DMS79 (cell line): ENCODE results near the gene PRR18.

ENCODE experiments used
- DNase-seq: peaks from one replicate; lab custom pipeline; 2025; lab: John Stamatoyannopoulos, UW

The PRR18 gene

DNA sequence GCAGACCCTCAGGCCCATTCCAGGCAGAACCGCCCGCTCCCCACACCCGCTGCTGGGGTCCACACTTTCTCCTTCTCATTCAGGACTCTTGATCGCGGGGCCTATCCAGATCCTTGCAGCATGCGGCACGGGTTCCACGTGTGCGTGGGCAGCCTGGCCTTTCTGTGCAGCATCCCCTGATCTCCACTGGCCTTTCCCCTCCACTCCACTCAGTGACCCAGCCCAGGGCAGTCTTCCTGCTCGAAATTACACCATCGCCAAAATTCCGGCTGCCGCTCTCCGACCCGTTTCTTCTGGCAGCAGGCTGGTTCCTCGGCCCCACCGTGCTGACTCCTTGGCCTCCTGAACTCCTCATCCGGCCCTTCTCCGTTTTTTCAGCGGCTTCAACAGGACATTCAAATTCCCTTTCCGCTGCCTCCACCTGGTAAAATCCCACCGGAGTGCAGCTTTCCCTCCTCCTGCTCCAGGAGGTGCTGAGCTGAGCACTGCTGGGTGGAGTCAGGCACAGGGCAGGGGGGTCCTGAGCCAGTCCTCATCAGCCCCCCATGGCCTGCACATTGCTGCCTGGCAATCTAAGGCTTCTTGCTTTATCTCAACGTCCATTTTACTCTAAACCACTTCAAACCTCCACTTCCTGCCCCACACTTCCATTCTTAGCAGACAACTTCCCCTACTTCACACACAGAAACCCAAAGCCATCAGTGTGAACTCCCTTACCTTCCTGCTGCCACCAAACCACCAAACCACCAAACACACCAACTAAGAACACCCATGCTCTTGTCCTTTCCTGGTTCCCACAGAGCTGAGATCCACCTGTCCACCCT, 25.2 kb upstream of the PRR18 start:
- DNase-seq: no peak

DNA sequence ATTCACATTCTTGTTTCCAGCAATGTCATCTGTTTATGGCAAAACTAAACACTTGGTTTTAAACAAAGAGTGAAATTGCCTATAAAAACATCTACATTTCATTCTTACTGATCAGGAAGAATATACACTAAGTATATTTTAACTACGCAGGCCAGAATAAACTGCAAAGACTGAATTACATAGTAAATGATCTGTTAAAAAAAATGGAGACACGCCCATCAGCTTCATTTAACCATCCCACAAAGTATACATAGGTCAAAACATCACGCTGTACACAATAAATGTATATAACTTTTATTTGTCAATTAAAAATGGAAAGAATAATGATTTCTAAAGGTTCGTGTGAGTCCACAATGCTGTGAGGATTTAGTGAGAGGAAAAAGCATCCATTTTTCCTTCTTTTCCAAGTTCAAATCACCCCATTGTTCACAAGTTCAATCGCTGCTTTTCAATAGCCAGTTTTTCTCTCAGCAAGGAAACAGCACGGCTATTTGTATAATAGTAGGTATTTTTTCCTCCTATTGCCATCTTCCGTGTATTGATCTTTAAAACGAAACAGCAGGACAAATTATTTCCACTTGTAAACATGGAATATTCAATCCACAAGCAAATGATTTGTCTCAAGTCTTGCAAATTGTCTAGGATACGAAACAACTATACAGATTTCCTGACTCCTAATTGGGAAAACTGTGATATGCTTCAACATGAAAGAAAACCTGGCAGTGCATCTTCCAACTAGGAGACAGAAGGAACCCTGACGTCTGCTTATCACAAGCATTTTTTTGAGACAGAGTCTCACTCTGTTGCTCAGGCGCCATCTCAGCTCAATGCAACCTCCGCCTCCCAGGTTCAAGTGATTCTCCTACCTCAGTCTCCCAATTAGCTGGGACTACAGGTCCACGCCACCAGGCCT, 23.6 kb upstream of the PRR18 start:
- no peak for DNase-seq

DNA sequence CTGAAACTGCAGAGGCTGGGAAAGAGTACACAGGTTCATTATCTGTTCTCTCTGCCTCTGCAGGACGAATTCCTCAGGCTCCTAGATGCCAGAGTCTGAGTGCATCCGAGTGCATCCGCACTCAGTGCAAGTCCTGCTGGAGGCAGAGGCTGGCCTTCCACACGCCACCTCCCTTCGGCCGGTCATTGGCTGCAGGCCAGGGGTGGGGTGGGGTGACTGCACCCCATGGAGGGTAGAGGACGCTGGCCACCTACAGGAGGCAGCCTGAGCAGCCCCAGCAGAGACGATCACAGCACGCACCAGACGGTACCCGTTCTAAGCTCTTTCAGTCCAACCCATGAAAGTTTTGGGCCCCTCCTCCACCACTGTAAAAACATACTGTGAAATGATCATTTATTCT, 22.4 kb upstream of the PRR18 start:
- no peak for DNase-seq

DNA sequence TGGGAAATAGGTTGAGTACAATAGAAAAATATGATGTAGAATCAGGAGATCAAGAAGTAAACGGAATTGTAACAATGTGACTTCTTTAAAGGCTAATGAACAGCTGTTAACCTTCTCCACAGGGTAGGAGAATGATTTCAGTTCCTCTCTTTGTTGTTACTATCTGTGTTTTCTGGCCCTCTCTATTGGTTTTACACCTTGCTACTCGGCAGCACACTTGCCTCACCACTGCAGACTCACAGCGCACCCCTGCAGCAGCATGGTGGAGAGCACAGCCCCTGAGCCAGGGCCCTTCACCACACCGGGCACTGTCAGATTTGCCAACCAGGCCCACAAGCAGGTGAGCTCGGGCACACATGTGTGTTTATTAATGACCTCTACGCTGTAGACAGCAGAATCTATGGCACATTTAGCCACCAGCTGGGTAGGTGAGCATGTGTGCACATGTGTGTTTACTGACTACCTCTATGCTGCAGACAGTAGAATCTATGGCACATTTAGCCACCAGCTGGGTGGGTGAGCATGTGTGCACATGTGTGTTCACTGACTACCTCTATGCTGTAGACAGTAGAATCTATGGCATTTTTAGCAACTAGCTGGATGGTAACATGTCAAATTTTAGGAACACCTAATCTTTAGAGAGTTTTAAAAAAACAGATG, 17.3 kb upstream of the PRR18 start:
- DNase-seq: no peak

DNA sequence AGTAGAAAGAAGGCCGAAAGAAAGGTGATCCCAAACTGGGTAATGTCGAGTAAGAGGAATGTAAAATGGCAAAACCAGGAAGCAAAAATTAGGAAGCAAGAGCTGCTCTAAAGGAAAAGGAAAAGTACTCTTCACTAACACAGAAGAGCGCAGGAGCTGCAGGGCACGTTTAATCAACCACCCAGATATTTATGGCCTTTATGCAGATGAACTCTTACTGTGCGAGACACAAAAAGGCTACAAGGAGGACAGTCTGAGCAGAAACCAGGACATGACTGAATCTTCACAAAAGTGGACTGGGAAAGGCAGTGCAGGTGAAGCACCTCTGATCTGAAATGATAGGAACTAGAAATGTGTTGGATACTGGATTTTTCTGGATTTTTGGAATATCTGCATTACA, 15.2 kb upstream of the PRR18 start:
- DNase-seq: no peak

DNA sequence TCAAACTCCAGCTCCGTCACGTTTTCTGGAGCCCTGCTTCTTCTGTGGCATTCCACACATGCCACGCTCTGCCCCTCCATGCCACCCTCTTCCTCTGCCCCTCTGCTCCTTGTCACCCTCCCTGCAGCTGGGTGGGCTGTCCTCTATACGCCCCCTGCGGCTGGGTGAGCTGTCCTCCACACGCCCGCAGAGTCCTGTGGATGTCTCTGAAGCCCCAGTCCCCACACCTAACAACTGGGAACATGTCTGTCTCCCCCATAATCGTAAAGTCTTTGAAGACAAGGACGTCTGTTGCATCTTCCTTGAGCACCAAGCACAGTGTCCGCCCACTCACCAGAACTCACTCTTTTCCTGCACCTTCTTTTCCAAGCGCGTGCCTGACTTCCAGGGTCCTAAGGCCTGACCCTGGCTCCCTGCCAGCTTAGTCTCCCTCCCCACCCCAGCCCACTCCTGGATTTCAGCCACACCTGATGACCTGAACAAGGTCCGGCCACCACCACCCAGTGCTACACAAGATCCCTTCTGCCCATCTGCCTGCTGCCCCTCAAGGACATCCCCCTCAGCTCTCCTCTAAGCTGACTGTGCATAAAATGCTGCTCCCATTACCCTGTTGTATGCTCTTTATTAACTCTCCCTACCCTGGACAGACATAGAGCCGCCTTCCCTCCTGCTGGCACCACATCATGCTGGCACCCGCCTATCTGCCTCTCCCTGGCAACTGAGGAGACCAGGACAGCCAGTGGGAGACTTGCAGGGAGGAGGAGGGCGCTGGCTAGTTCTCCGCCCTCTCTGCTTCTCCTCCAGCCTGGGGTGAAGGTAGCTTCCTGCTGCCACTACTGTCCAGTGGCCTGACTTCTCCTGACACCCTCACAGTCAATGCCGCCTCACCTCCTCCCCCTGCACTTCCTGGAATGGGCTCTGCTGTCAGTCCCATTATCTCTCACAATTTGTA, 10.7 kb upstream of the PRR18 start:
- DNase-seq: no peak

DNA sequence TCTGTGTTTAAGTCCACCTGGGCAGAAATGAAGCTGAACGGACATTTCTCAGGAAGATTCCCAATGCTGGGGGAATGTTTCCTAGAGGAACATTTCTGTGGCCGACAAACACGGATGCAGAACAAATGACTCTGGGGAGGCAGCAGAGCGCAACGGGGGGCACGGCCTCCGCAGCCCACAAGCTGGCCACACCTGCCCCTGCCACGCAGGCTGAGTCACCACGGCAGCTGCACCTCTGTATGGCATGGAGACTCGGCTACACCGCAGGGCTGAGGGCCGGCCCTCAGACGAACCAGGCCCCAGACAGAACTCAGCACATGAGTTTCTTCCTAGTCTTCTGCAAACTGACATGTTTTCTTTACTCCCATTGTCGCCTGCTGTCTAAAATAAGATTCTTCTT, 10.0 kb upstream of the PRR18 start:
- DNase-seq: no peak

DNA sequence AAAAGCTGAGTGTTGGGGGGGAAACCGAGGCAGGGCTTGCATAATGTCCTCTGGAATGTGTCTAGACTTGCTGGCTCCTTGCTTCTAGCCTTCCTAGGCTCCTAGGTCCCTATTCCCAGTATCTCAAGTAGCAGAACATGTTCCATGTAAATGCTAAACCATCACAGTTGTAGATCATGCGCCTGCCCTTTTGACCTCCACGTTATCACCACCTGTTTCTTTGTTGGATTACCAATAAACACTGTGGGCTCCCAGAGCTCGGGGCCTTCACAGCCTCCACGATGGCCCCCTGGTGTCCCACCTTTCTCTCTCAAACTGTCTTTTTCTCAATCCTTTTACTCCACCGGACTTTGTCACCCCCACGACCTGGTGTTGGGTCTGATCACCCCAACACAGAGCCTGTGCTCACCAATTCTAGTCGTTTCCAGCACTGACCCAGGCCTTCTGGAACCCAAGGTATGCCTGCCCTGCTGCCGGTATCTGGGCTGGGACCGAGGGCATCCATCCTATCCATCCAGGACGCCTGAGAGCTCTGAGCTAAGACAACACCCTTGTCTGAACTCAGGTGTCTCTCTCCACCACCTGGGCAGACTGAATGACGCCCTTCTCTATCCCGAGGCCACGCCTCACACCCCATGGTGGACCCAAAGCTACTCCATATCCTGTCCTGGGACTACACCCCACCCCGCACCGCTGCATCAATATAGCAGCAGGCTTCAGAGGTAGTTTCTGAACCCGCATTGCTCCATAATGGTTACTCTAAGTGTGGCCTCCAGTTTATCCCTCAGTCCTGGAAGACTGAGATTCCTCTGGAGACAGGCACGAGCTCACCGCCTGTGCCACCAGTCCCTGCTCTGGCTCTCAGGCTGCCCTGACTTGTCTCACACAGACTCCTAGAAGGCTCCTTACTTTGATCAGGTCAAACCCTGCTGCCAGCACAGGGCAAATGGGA, 9.3 kb upstream of the PRR18 start:
- no peak for DNase-seq

DNA sequence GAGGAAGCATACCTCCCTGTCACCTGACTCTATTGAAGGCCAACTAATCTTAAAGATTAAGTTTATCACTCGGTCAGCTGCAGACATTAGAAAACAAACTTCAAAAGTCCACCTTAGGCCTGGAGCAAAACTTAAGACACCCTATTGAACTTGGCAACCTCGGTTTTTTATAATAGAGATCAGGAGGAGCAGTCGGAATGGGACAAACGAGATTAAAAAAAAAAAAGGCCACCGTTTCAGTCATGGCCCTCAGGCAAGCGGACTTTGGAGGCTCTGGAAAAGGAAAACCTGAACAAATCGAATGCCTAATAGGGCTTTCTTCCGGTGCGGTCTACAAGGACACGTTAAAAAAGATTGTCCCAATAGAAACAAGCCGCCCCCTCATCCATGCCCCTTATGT, 7.2 kb upstream of the PRR18 start:
- no peak for DNase-seq

DNA sequence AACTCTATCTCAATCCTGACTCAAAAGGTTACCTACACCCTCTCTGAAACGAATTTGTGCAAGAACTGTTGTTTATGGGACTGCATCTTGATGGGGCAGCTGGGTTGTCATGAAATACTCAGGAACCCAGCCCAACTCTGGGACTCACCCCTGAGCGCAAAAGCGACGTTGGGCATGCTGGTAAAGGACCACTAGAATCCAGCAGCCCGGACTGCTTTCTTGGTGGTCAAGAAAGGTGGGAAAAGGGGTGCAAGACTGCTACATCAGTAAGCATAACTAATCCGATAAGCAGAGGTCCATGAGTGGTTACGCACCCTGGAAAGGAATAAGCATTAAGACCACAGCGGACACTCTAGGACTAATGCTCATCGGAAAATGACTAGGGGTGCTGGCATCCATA, 6.3 kb upstream of the PRR18 start:
- DNase-seq: no peak

DNA sequence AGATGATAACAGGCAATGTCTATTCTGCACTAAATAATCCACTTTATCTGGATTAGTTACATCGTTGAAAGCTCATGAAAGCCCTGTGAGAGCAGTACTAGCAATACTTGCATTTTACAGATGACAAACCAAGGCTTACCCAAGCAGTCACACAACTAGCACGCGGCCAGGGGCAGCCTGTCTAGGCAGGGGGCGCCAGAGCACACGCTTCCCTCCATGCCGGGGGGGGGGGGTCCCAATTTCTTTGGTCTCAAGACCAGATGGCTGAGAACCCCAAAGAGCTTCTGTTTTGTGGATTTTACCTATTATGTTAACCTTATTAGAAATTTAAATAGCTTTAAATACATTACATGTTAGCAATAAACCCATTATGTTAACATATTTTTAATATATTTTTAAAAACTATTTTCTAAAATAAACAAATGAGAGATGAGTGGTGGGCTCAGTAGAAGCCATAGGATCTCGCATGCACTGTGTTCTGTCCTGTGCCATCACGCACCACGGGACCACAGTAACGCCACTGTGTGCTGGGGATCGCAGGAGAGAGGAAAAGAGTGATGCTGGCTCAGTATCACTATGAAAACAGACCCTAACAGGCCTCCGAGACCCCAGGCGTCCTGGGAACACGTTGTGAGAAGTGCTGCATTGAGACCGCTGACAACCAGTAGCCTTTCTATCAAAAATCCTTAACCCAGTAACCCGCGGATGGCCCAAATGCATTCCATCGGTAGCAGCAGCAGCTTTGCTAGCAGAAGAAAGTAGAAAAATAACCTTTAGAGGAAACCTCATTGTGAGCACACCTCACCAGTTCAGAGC, 5.3 kb upstream of the PRR18 start:
- no peak for DNase-seq

DNA sequence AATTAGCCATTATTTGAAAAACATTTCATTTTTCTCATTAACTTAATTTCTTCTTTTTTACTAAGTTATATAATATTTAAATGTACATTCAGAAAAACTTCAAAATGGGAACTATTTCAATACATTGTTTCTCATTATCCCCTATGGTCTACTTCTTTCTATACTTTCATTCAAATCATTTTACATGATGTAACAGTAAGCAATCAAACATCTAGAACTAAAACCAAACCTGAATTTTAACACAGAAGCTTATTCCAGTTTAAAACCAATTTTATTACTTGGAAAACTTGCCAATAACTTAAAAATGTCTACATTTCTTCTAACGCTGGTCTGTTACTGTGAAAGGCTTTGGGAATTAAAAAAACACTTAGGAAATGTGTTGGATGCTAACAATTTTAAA, 4.6 kb upstream of the PRR18 start:
- no peak for DNase-seq

DNA sequence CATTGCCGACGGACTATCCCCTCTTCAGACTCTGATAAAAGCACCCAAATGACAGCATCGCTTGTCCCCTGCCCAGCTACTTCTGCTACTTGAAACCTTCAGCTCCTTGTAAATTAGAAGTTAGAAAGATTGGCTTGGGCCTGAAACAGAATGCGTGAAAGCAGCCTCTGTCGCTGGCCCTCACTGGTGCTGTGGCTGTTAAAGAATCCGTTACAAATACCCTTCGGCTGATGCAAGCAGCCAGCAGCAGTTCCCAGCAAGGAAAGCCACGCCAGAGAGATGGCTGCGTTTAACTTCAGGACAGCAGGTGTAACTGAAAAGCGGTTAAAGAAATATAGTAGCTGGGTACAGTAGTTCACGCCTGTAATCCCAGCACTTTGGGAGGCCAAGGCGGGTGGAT, 2.4 kb upstream of the PRR18 start:
- DNase-seq: no peak

DNA sequence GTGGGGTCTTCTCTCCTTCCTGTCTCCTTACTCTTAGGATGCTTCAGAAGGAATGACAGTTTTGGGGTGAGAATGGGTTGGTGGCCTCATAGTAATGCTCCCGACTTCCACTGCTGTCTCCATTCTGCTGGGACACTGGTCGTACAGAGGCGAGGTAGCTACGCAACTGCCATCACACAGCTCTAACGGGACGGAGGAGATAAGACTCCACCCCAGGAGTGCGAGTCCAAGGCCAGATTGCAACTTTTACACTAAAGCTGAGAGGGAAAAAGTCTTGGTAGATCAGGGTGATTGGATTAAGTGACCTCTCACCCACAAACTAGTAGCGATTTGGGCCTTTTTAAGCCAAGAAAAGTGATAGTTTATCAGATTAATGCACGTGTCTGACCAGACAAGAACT, 1.8 kb upstream of the PRR18 start:
- no peak for DNase-seq

DNA sequence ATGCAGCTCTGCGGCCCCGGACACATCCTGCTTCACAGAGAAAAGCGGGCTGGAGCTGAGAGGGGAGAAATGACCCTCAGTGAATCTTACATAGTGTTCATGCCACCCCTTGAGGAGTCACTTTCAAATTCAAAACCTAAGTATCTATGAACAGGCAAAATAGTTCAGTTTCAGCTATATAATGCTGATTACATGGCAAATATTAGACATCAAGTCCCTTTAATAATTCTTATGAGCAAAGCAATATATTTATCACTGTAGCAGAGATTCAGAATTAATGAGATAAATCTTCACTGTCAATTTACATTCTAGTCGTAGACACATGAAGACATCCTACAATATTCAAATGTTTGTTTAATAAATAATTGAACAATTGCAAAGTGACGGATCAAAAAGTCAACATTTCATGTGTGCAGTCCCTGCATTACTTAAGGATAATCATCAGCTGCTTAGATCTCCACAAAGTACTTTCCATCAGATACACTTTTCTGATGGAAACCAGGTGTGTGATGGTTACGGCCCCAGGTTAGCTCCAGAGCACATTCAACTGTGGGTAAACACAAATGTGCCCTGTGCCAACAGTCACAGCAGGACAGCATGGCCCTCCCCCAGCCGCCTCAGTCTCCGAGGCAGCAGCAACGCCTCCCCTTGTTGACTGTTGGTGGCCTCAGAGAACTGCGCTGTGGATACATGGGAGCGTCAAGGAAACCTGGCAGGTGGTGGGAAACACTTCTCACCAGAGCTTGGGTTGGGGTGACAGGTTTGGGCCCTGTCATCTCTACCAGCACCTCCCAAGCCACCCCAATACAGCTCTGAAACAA, 787 bp upstream of the PRR18 start:
- peak; percentile 68 for DNase-seq

DNA sequence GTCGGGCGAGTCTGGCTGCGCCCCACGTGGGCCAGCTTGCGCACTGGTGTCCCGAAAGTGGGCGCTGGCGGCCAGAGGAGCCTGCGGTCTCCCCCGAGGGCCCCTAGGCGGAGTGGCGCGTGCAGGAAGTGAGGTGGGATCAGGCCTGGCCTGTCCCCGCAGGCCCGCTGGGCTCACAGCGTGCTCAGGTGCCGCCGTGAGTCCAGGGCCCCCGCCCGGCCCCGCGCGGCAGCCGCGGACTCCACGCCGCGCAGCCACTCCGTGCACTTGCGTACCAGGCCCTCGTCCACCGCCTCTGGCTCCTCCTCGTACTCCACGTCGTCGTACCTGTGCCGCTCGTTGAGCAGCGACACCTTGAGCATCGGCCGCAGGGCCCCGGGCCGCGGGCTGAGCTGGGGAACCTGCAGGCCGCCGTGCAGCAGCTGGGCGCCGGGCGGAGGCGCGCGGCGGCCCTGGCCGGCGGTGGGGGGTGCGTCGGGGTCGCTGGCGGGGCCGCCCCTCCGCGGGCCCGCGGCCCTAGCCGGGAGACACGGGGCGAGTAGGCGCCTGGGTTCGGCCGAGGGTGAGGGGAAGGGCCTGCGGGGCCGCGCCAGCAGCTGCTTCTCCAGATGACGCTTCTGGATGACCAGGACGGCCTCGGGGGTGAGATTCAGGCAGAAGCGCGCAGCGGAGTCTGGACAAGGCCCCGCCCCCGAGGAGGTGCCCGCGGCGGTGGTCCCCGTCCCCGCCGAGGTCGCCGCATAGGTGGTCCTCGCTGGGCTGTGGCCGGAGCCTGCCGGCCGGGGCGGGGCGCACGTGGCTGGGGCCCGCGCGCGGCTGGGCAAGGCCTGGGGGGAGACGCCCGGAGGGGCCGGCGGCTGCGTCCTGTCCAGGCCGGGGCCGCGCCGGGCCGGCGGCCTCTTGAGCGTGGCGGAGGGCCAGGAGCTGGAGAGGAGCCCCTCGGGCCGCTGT, 835 bp downstream of the PRR18 start:
- DNase-seq: peak; percentile 21

DNA sequence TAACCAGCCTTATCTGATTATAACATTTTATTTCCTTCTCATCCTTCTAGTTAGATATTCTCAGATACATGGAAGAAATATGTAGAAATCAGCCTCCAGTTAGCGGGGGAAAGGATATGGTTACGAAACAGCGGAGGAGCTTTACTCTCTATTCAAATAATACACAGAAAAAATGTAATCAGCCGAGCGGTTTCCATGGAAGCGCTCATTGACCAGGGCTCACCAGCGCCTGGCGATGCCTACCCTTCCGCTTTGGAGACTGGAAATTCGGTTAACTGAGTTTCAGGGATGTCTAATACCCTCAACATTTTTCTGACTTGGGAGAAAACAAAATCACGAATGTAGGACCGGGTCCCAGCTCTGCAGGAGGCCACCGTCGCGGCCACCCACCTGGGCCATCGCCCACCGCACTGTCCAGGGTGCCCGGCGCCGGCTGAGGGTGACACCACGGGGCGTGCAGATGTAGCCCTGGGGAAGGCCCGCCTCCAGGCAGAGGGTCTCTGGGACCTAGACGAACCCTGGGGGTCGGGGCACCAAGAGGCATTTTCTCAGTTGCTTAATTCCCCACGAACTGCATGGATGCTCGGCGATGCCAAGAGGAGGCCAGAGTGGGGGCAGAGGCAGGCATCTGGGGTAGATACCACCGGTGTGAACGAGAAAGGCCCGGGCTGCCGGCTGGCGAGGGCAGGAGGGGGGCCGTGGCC, 1.7 kb downstream of the PRR18 start:
- no peak for DNase-seq
